OCI-M2 (cell line): ENCODE data around the gene YWHAE.

Source experiments
- DNase-seq: peaks from one replicate; lab custom pipeline; 2025; ENCODE audit not compliant: unreplicated experiment; lab: John Stamatoyannopoulos, UW

Gene YWHAE

GRCh38 chr17:1298606-1299005 is 101.4 kb downstream of the YWHAE start:
- no peak for DNase-seq
